GM12892 (cell line): ENCODE measurements around the gene RANBP10.

Experiments
- POLR2A ChIP-seq: IDR thresholded peaks from 2 replicates; pipeline ENCODE4 v1.6.1; 2011; ENCODE audit warnings: low read depth, low read length, control low read depth
- POLR2AphosphoS5 ChIP-seq: IDR thresholded peaks from 2 replicates; pipeline ENCODE4 v1.6.1; 2011; ENCODE audit warnings: low read depth, low read length, control low read depth
- TAF1 ChIP-seq: IDR thresholded peaks from 2 replicates; pipeline ENCODE4 v1.6.1; 2011; ENCODE audit warnings: low read depth, mild to moderate bottlenecking, control low read depth, low read length, borderline replicate concordance

- TF ChIP-seq TAF1 (no peak), POLR2AphosphoS5 (no peak), POLR2A (no peak)
Measured at GRCh38 chr16:67825119-67825518, 18.8 kb upstream of the RANBP10 start.
